ENCODE measurements around the gene GPRIN3.

GPRIN3 gene

DNA sequence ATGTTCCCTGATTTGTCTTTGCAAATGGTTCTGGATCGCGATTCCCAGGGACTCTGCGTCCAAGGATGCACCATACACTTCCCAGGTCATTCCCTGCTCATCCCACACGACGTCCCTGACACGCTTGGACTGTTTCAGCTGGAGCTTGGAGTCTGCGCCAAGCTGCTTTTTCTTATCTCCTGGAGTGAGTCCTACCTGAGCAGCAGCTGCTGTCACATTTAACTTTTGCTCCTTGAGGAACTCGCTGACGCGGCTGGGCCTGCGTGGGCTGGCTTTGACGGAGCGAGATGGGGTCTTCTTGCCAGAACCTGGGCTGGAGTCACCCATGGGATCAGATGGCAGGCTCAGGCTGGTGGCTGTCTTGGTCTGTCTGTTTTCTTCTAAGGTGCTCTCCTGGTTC, 59.6 kb downstream of the GPRIN3 start:
- Histone ChIP-seq H3K27me3 (ENCODE audit: insufficient read depth, low read length, poor library complexity, severe bottlenecking) (no peaks in the 10 kb centered on the region), H3K9me3 (ENCODE audit: insufficient read depth, low read depth, low read length) (no peaks in the 10 kb centered on the region), H3K4me3 (ENCODE audit: low read length, poor library complexity, severe bottlenecking) (no peak overlapping the region), H3F3A (ENCODE audit: low read depth) (no peaks in the 10 kb centered on the region), H3K9me2 (replicated peaks; ENCODE audit: low read depth, low read length) (no peaks in the 10 kb centered on the region), H3K4me2 (ENCODE audit: low read depth, low read length, poor library complexity, severe bottlenecking) (no peak overlapping the region), H4K20me1 (ENCODE audit: insufficient read depth, low read length, poor library complexity, severe bottlenecking) (no peaks in the 10 kb centered on the region), H3K79me2 (ENCODE audit: insufficient read depth, low read length) (no peaks in the 10 kb centered on the region), H3K36me3 (ENCODE audit: insufficient read depth, low read length) (no peaks in the 10 kb centered on the region), H3K9ac (ENCODE audit: low read depth, low read length, poor library complexity, severe bottlenecking) (no peak overlapping the region), H3K4me1 (ENCODE audit: insufficient read depth, low read length, poor library complexity, severe bottlenecking) (no peaks in the 10 kb centered on the region), H2AFZ (ENCODE audit: low read length) (no peak overlapping the region)
- no peak for TF ChIP-seq EZH2phosphoT487 (IDR thresholded peaks at IDR 0.05; ENCODE audit: borderline replicate concordance)
- no peak for TF ChIP-seq CTCF (conservative IDR thresholded peaks at IDR 0.05; ENCODE audit: low read length)

- no peaks in the 10 kb centered on the region for H3K9me2 ChIP-seq (replicated peaks; ENCODE audit: low read depth, low read length)
- no peaks in the 10 kb centered on the region for H3K36me3 ChIP-seq (ENCODE audit: insufficient read depth, low read length)
- no peaks in the 10 kb centered on the region for H4K20me1 ChIP-seq (ENCODE audit: insufficient read depth, low read length, poor library complexity, severe bottlenecking)
- no peaks in the 10 kb centered on the region for H3K79me2 ChIP-seq (ENCODE audit: insufficient read depth, low read length)
- H3K9ac ChIP-seq (ENCODE audit: low read depth, low read length, poor library complexity, severe bottlenecking): no peak overlapping the region
- H3K9me3 ChIP-seq (ENCODE audit: insufficient read depth, low read depth, low read length): no peaks in the 10 kb centered on the region
- no peak overlapping the region for H3K4me2 ChIP-seq (ENCODE audit: low read depth, low read length, poor library complexity, severe bottlenecking)
- H2AFZ ChIP-seq (ENCODE audit: low read length): no peak overlapping the region
- no peaks in the 10 kb centered on the region for H3F3A ChIP-seq (ENCODE audit: low read depth)
- TF ChIP-seq CTCF (conservative IDR thresholded peaks at IDR 0.05; ENCODE audit: low read length): no peak
- no peak for TF ChIP-seq EZH2phosphoT487 (IDR thresholded peaks at IDR 0.05; ENCODE audit: borderline replicate concordance)
- no peak overlapping the region for H3K4me3 ChIP-seq (ENCODE audit: low read length, poor library complexity, severe bottlenecking)
- H3K4me1 ChIP-seq (ENCODE audit: insufficient read depth, low read length, poor library complexity, severe bottlenecking): no peaks in the 10 kb centered on the region
- H3K27me3 ChIP-seq (ENCODE audit: insufficient read depth, low read length, poor library complexity, severe bottlenecking): no peaks in the 10 kb centered on the region
Measured at GRCh38 chr4:89245459-89245858, 62.1 kb downstream of the GPRIN3 start.

DNA sequence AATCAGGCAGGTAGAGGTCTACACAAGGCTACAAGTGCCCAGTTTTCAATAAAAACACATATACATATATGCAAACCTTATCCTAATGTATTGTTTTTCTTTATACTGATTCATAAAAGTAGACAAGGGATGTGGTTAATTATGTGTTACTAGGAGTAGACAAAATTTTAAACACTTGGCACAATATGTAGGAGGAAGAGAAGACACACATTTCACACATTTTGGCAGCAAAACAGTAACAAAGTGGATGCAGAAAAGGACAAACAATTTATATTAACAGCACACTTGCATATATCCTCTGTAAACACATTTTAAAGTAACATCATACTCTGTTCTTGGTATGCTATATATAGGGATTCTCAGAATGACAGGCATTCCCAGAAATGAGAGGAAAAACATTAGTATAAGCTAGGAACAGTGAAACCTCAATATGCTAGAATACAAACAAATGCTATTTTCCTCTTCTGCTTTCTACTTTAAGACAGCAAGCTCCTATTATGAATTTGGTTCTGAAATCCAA, 63.8 kb downstream of the GPRIN3 start:
- H3K9me2 ChIP-seq (replicated peaks; ENCODE audit: low read depth, low read length): no peaks in the 10 kb centered on the region
- no peaks in the 10 kb centered on the region for H4K20me1 ChIP-seq (ENCODE audit: insufficient read depth, low read length, poor library complexity, severe bottlenecking)
- no peak overlapping the region for H3K9ac ChIP-seq (ENCODE audit: low read depth, low read length, poor library complexity, severe bottlenecking)
- TF ChIP-seq CTCF (conservative IDR thresholded peaks at IDR 0.05; ENCODE audit: low read length) (no peak), EZH2phosphoT487 (IDR thresholded peaks at IDR 0.05; ENCODE audit: borderline replicate concordance) (no peak)
- no peak overlapping the region for H3K4me2 ChIP-seq (ENCODE audit: low read depth, low read length, poor library complexity, severe bottlenecking)
- no peaks in the 10 kb centered on the region for H3K9me3 ChIP-seq (ENCODE audit: insufficient read depth, low read depth, low read length)
- no peaks in the 10 kb centered on the region for H3K36me3 ChIP-seq (ENCODE audit: insufficient read depth, low read length)
- H3K27me3 ChIP-seq (ENCODE audit: insufficient read depth, low read length, poor library complexity, severe bottlenecking): no peaks in the 10 kb centered on the region
- no peaks in the 10 kb centered on the region for H3F3A ChIP-seq (ENCODE audit: low read depth)
- H2AFZ ChIP-seq (ENCODE audit: low read length): no peak overlapping the region
- no peak overlapping the region for H3K4me3 ChIP-seq (ENCODE audit: low read length, poor library complexity, severe bottlenecking)
- H3K4me1 ChIP-seq (ENCODE audit: insufficient read depth, low read length, poor library complexity, severe bottlenecking): no peaks in the 10 kb centered on the region
- no peaks in the 10 kb centered on the region for H3K79me2 ChIP-seq (ENCODE audit: insufficient read depth, low read length)

All from Loucy (cell line).